CD4-positive, alpha-beta T cell treated with Interleukin-10 for 1 hour (primary cell): Measurements from ENCODE around the gene PSME4.
"Not testable (repeated sequence)": the region's sequence is repeated elsewhere in the genome, so short reads cannot be mapped to it uniquely, and the experiment has no call there.

Source experiments
- DNase-seq: peaks from one replicate; pipeline ENCODE4 v3.0.0-alpha.2; 2020

The PSME4 gene

GRCh38 chr2:53880756-53881155 is 90.0 kb downstream of the PSME4 start:
- no peak for DNase-seq

- DNase-seq, result no peak
Measured at GRCh38 chr2:53877556-53877955, 93.2 kb downstream of the PSME4 start.

GRCh38 chr2:53877112-53877511 is 93.7 kb downstream of the PSME4 start:
- DNase-seq, result no peak

- DNase-seq, result no peak
Measured at GRCh38 chr2:53874401-53874950, 96.3 kb downstream of the PSME4 start.

- DNase-seq, result no peak
Measured at GRCh38 chr2:53867773-53868172, 103.0 kb downstream of the PSME4 start.

GRCh38 chr2:53867169-53867568 is 103.6 kb downstream of the PSME4 start:
- DNase-seq, result no peak

GRCh38 chr2:53865962-53866361 is 104.8 kb downstream of the PSME4 start:
- no peak for DNase-seq

- no peak for DNase-seq
Measured at GRCh38 chr2:53865264-53865663, 105.5 kb downstream of the PSME4 start.

GRCh38 chr2:53863538-53864227 is 107.1 kb downstream of the PSME4 start:
- DNase-seq, result no peak

GRCh38 chr2:53861824-53862223 is 109.0 kb downstream of the PSME4 start:
- DNase-seq, result no peak

- DNase-seq, result no peak
Measured at GRCh38 chr2:53859206-53860181, 111.3 kb downstream of the PSME4 start, which contains the start of gene GPR75. GPR75 (minus strand) TSS chr2:53859967; CDS start chr2:53854756, 5,211 bp downstream.

GRCh38 chr2:53856272-53856671 is 114.5 kb downstream of the PSME4 start:
- no peak for DNase-seq

GRCh38 chr2:53854678-53855077 is 116.1 kb downstream of the PSME4 start:
- no peak for DNase-seq

GRCh38 chr2:53852532-53852931 is 118.3 kb downstream of the PSME4 start:
- no peak for DNase-seq

- DNase-seq, result not testable (repeated sequence)
Measured at GRCh38 chr2:53851052-53851757, 119.6 kb downstream of the PSME4 start.

GRCh38 chr2:53848062-53848461 is 122.7 kb downstream of the PSME4 start:
- DNase-seq, result no peak

GRCh38 chr2:53843595-53843994 is 127.2 kb downstream of the PSME4 start:
- DNase-seq, result no peak

- DNase-seq, result no peak
Measured at GRCh38 chr2:53842891-53843290, 127.9 kb downstream of the PSME4 start.

GRCh38 chr2:53841651-53842050 is 129.1 kb downstream of the PSME4 start:
- not testable (repeated sequence) for DNase-seq

GRCh38 chr2:53840580-53840979 is 130.2 kb downstream of the PSME4 start:
- DNase-seq, result no peak

GRCh38 chr2:53829980-53830290 is 140.9 kb downstream of the PSME4 start:
- not testable (repeated sequence) for DNase-seq

- DNase-seq, result no peak
Measured at GRCh38 chr2:53829273-53829979, 141.4 kb downstream of the PSME4 start.
